ENCODE data around the gene NGDN. TPM values are rescaled to one million over a fixed set of nuclear protein-coding genes. Genes with fewer than 3 reads are reported as not detected.

The NGDN gene
- total RNA-seq, 1 experiment from 2014 or later, result 42.0 TPM

GRCh38 chr14:23443881-23444280 is 25.6 kb upstream of the NGDN start:
- ChIA-PET RAD21 (ENCODE audit: low non-redundant PET in 1 of 2, low total read pairs in 2 of 2, uncharacterized antibody in 2 of 2, unreplicated experiment in 2 of 2) (interaction anchor here in 1 of 2 experiments (0.6 kb wide), 1 partner anchor 93 kb away, joined by 3 read pairs; no protein-coding TSS in a partner anchor), POLR2A (no interaction called here), CTCF (interaction anchor here (1.9 kb wide), 1 partner anchor 13 kb away, joined by 5 read pairs; no protein-coding TSS in a partner anchor)
- H3K9me3 ChIP-seq (ENCODE audit: control insufficient read depth in 1 of 2, insufficient read depth in 1 of 2, low read depth in 1 of 2, low read length in 2 of 2), result no peaks in the 10 kb centered on the region
- peaks cover 6% of the 10 kb centered on the region; the same call in 1 of the 2 replicates for H3K27me3 ChIP-seq (ENCODE audit: insufficient read depth, low read length)
- TF ChIP-seq CTCF (IDR thresholded peaks at IDR 0.05 in 2 of 3, conservative IDR thresholded peaks at IDR 0.05 in 1 of 3; ENCODE audit: borderline replicate concordance in 1 of 3, insufficient read depth in 1 of 3, low read depth in 2 of 3, low read length in 2 of 3) (no peak), SP1 (IDR thresholded peaks at IDR 0.05; ENCODE audit: low read depth) (no peak), SRF (IDR thresholded peaks at IDR 0.05; ENCODE audit: low read depth) (no peak), ELF1 (IDR thresholded peaks at IDR 0.05; ENCODE audit: borderline replicate concordance, low read depth) (no peak), EGR1 (IDR thresholded peaks at IDR 0.05; ENCODE audit: low read depth) (no peak), ZNF274 (IDR thresholded peaks at IDR 0.05; ENCODE audit: low read depth, low read length) (no peak), SIN3A (IDR thresholded peaks at IDR 0.05; ENCODE audit: low read depth) (no peak), EZH2 (IDR thresholded peaks at IDR 0.05) (no peak), RAD21 (IDR thresholded peaks at IDR 0.05; ENCODE audit: low read depth) (no peak), ZBTB33 (IDR thresholded peaks at IDR 0.05; ENCODE audit: extremely low read depth, insufficient replicate concordance, low read length) (no peak), FOSL1 (IDR thresholded peaks at IDR 0.05; ENCODE audit: low read depth) (no peak), REST (IDR thresholded peaks at IDR 0.05; ENCODE audit: low read depth) (no peak), YY1 (IDR thresholded peaks at IDR 0.05; ENCODE audit: extremely low read depth, insufficient replicate concordance, low read depth, low read length) (no peak), ZFX (IDR thresholded peaks at IDR 0.05) (no peak), JUND (IDR thresholded peaks at IDR 0.05) (no peak), EZH2phosphoT487 (IDR thresholded peaks at IDR 0.05; ENCODE audit: borderline replicate concordance) (no peak), POLR2A (IDR thresholded peaks at IDR 0.05; ENCODE audit: borderline replicate concordance, extremely low read depth, insufficient read depth, insufficient read length) (no peak), CBX3 (IDR thresholded peaks at IDR 0.05; ENCODE audit: low read depth) (no peak)
- intact Hi-C loops (cut with micrococcal nuclease), result no loop called here
- no peaks in the 10 kb centered on the region for H3K9me2 ChIP-seq (ENCODE audit: insufficient read depth)
- no peak for ATAC-seq
- H2AFZ ChIP-seq (ENCODE audit: low read depth, low read length, poor library complexity, severe bottlenecking), result no peak overlapping the region
- no peak overlapping the region for H3K27ac ChIP-seq (ENCODE audit: low read depth, low read length)
- no peaks in the 10 kb centered on the region for H3K36me3 ChIP-seq (ENCODE audit: control insufficient read depth in 1 of 2, insufficient read depth in 2 of 2, low read length in 2 of 2)
- no peaks in the 10 kb centered on the region for H3K79me2 ChIP-seq (ENCODE audit: insufficient read depth, low read length)
- DNase-seq (ENCODE audit: low read depth, low spot score), result no peak
- H3K9ac ChIP-seq (ENCODE audit: low read length), result no peak overlapping the region
- H4K20me1 ChIP-seq (ENCODE audit: insufficient read depth), result no peaks in the 10 kb centered on the region
- H3K4me3 ChIP-seq (replicated peaks in 1 of 2; ENCODE audit: low read depth in 1 of 2, low read length in 2 of 2), result no peak overlapping the region
- H3K4me2 ChIP-seq (ENCODE audit: low read length), result no peak overlapping the region
- no peaks in the 10 kb centered on the region for H3K4me1 ChIP-seq (ENCODE audit: control insufficient read depth in 1 of 2, insufficient read depth in 2 of 2, low read length in 2 of 2)
- BruUV-seq (replicated peaks), result no TSS peak

All from HCT116 (cell line).